IMR-90 (cell line): Measurements from ENCODE around the gene PRKD3. TPM values are rescaled to one million over a fixed set of nuclear protein-coding genes. Genes with fewer than 3 reads are reported as not detected.

Experiments used
- ATAC-seq: fragments of 200-7000 bp; cut with Tn5 transposase; 2 replicates; pipeline ENCODE4 v1.9.1; 2020; ENCODE audit warnings: low read depth, mild to moderate bottlenecking, moderate library complexity
- BruUV-seq: library from RNA; stranded (reverse); fragments of 400-500 nt; replicated peaks from 2 replicates; lab custom pipeline; 2021; lab: Mats Ljungman, UMichigan
- CTCF ChIA-PET: fragments of 300-600 bp; formaldehyde crosslinking; extraction: SDS; loops from one replicate; lab custom pipeline; 2021; ENCODE audit warnings: antibody characterized with exemption; lab: Yijun Ruan, JAX
- POLR2A ChIA-PET: fragments of 300-600 bp; sonication (Branson Sonifier 250); formaldehyde crosslinking; loops from one replicate; lab custom pipeline; 2022; ENCODE audit warnings: antibody characterized with exemption; ENCODE audit not compliant: unreplicated experiment; lab: Charles Lee
- DNase-seq: peaks from one replicate; pipeline ENCODE4 v3.0.0; 2013
- H2AFZ ChIP-seq: replicated peaks from 2 replicates; pipeline ENCODE3; 2013; ENCODE audit warnings: low read length, mild to moderate bottlenecking; ENCODE audit not compliant: poor library complexity
- H2AK5ac ChIP-seq: 2 replicates; pipeline ENCODE4 v1.6.1; 2013; ENCODE audit warnings: low read depth, low read length, inconsistent platforms
- H2AK9ac ChIP-seq: replicated peaks from 2 replicates; pipeline ENCODE3; 2013; ENCODE audit warnings: mild to moderate bottlenecking, low read depth, low read length, moderate library complexity; ENCODE audit not compliant: poor library complexity
- H2BK120ac ChIP-seq: 2 replicates; pipeline ENCODE4 v1.6.1; 2013; ENCODE audit warnings: low read depth, low read length, inconsistent platforms
- H2BK15ac ChIP-seq: 3 replicates; pipeline ENCODE4 v1.6.1; 2013; ENCODE audit warnings: low read depth, low read length, inconsistent platforms
- H2BK20ac ChIP-seq: 2 replicates; pipeline ENCODE4 v1.6.1; 2013; ENCODE audit warnings: low read depth, mild to moderate bottlenecking, inconsistent platforms, low read length, moderate library complexity
- H2BK5ac ChIP-seq: 2 replicates; pipeline ENCODE4 v1.6.1; 2013; ENCODE audit warnings: mild to moderate bottlenecking, low read depth, low read length, inconsistent platforms; ENCODE audit not compliant: poor library complexity, severe bottlenecking
- H3K14ac ChIP-seq: replicated peaks from 2 replicates; pipeline ENCODE4 v1.6.1; 2013; ENCODE audit warnings: low read depth, low read length, inconsistent platforms
- H3K18ac ChIP-seq: 2 replicates; pipeline ENCODE4 v1.6.1; 2013; ENCODE audit warnings: low read depth, low read length, control low read depth
- H3K23ac ChIP-seq: 2 replicates; pipeline ENCODE4 v1.6.1; 2013; ENCODE audit warnings: low read depth, low read length, inconsistent platforms
- H3K27ac ChIP-seq: 2 replicates; pipeline ENCODE4 v1.5.1; 2013; ENCODE audit warnings: mild to moderate bottlenecking, control low read depth, low read length; ENCODE audit not compliant: insufficient read depth
- H3K27me3 ChIP-seq: 2 replicates; pipeline ENCODE4 v1.6.1; 2013; ENCODE audit warnings: low read length; ENCODE audit not compliant: control insufficient read depth, insufficient read depth
- H3K36me3 ChIP-seq: 2 replicates; pipeline ENCODE4 v1.6.1; 2013; ENCODE audit warnings: low read length, mixed read lengths; ENCODE audit not compliant: control insufficient read depth, insufficient read depth
- H3K4ac ChIP-seq: 2 replicates; pipeline ENCODE4 v1.6.1; 2013; ENCODE audit warnings: low read depth, low read length, inconsistent platforms
- H3K4me1 ChIP-seq: 2 replicates; pipeline ENCODE4 v1.6.1; 2013; ENCODE audit warnings: low read length, mixed read lengths; ENCODE audit not compliant: control insufficient read depth, insufficient read depth
- H3K4me2 ChIP-seq: 2 replicates; pipeline ENCODE4 v1.6.1; 2013; ENCODE audit warnings: low read depth, mild to moderate bottlenecking, control low read depth, low read length, moderate library complexity
- H3K4me3 ChIP-seq: 2 replicates; pipeline ENCODE4 v1.5.1; 2013; ENCODE audit warnings: low read depth, mild to moderate bottlenecking, control low read depth, low read length, moderate library complexity; ENCODE audit not compliant: insufficient read depth
- H3K56ac ChIP-seq: 2 replicates; pipeline ENCODE4 v1.6.1; 2013; ENCODE audit warnings: low read length, inconsistent platforms; ENCODE audit not compliant: insufficient read depth; ENCODE audit errors: extremely low read depth
- H3K79me1 ChIP-seq, 2 experiments: 2 replicates each; pipeline ENCODE4 v1.6.1; 2013; ENCODE audit warnings: low read length in 2 of 2, inconsistent platforms in 1 of 2, low read depth in 1 of 2
- H3K9ac ChIP-seq: 2 replicates; pipeline ENCODE4 v1.6.1; 2013; ENCODE audit warnings: low read depth, low read length, control low read depth
- H3K9me1 ChIP-seq: 2 replicates; pipeline ENCODE4 v1.6.1; 2013; ENCODE audit warnings: low read length, inconsistent platforms; ENCODE audit not compliant: insufficient read depth
- H3K9me3 ChIP-seq: 2 replicates; pipeline ENCODE4 v1.6.1; 2013; ENCODE audit warnings: low read length; ENCODE audit not compliant: control insufficient read depth, insufficient read depth
- H4K20me1 ChIP-seq: 2 replicates; pipeline ENCODE4 v1.6.1; 2013; ENCODE audit warnings: low read length, inconsistent platforms; ENCODE audit not compliant: insufficient read depth
- H4K5ac ChIP-seq: 2 replicates; pipeline ENCODE4 v1.6.1; 2013; ENCODE audit warnings: mild to moderate bottlenecking, low read depth, low read length, control low read depth
- H4K8ac ChIP-seq, 2 experiments: 2 replicates each; pipeline ENCODE4 v1.6.1; 2013; ENCODE audit warnings: low read depth in 2 of 2, low read length in 2 of 2, control low read depth in 1 of 2, inconsistent platforms in 1 of 2
- H4K91ac ChIP-seq: 2 replicates; pipeline ENCODE4 v1.6.1; 2013; ENCODE audit warnings: low read depth, low read length, inconsistent platforms; ENCODE audit not compliant: insufficient read depth
- CEBPB ChIP-seq: IDR thresholded peaks from 2 replicates; pipeline ENCODE4 v1.6.1; 2012; ENCODE audit warnings: low read depth, low read length, improper control_type of control experiment
- POLR2A ChIP-seq: IDR thresholded peaks from 2 replicates; pipeline ENCODE4 v1.6.1; 2012; ENCODE audit warnings: mild to moderate bottlenecking, low read depth, low read length
- WGBS, 2 experiments: methylation state at CpG; one replicate each; pipeline versions ENCODE4 v1.1.5 to v1.1.7; 2013; ENCODE audit warnings: missing lambda C conversion rate in 2 of 2; ENCODE audit not compliant: insufficient read length in 1 of 2; ENCODE audit errors: extremely low coverage in 2 of 2; 5-methylcytosine and 5-hydroxymethylcytosine counted together
- dilution Hi-C: fragments of 300-500 bp; cut with HindIII; formaldehyde crosslinking; loops from one replicate; pipeline ENCODE4 v1.14.3; 2018; ENCODE audit warnings: low sequenced_read_pairs; ENCODE audit not compliant: unreplicated experiment
- in situ Hi-C: fragments of 300-500 bp; cut with MboI; formaldehyde crosslinking; loops from 3 replicates; pipeline ENCODE4 v1.14.3; 2019; ENCODE audit warnings: low sequenced_read_pairs, inconsistent platforms, mixed read lengths
- intact Hi-C: fragments of 100-400 bp; cut with micrococcal nuclease; formaldehyde crosslinking; loops from 2 replicates; pipeline ENCODE4 v1.10.0; 2022
- polyA plus RNA-seq, 3 experiments: library from polyadenylated mRNA; depleted of rRNA; stranded (reverse); fragments of >200 nt; gene quantifications; 2 replicates each; pipeline ENCODE4 v1.2.3, GENCODE V29; 2012; ENCODE audit warnings: low replicate concordance in 1 of 3
- total RNA-seq: library from RNA; depleted of rRNA; stranded (reverse); fragments of >200 nt; gene quantifications from 2 replicates; pipeline ENCODE4 v1.2.3, GENCODE V29; 2012

Gene PRKD3
- total and polyA plus RNA-seq, 2 of the 4 experiments (the other 2 are of a cell fraction) = 15.8 to 46.4 TPM

- CTCF ChIA-PET = no interaction called here
- Histone ChIP-seq H2AK9ac (peak overlapping the region; percentile 92), H4K91ac (no peak overlapping the region), H3K9me3 (no peaks in the 10 kb centered on the region), H3K79me1 (peaks cover 17 to 46% of the 10 kb centered on the region in 2 experiments), H3K4me1 (peaks cover 4% of the 10 kb centered on the region), H3K36me3 (no peaks in the 10 kb centered on the region), H3K23ac (no peak overlapping the region), H2AK5ac (no peak overlapping the region), H2BK15ac (no peak overlapping the region), H2AFZ (peak overlapping the region; percentile 86), H3K27ac (peak overlapping the region; percentile 71), H4K8ac (peak overlapping the region in 1 of 2 experiments; percentile 45; a peak in 2 of 4 replicates), H3K4me2 (no peak overlapping the region), H3K56ac (no peak overlapping the region), H3K9me1 (no peaks in the 10 kb centered on the region), H3K4ac (peak overlapping the region; percentile 43; the same call in 1 of the 2 replicates), H3K27me3 (no peaks in the 10 kb centered on the region), H2BK5ac (peak overlapping the region; percentile 53), H3K18ac (no peak overlapping the region), H2BK20ac (no peak overlapping the region), H4K5ac (no peak overlapping the region), H3K9ac (peak overlapping the region; percentile 66), H3K4me3 (peak overlapping the region; percentile 75), H2BK120ac (no peak overlapping the region), H3K14ac (no peak overlapping the region; the same call in 1 of the 2 replicates), H4K20me1 (peaks cover 13% of the 10 kb centered on the region; the same call in 1 of the 2 replicates)
- TF ChIP-seq CEBPB (no peak), POLR2A (peak; percentile 64; the same call in 1 of the 2 replicates)
- BruUV-seq = no TSS peak
- dilution Hi-C loops = no loop called here
- POLR2A ChIA-PET = no interaction called here
- in situ Hi-C loops = no loop called here
- intact Hi-C loops = loop anchor here (5.0 to 10.0 kb wide), 2 partner anchors 37 to 160 kb away; no protein-coding TSS in a partner anchor
- no peak for ATAC-seq
- no CpG with 5 or more reads among the region's 33 CpGs for WGBS, 2 experiments
- DNase-seq = peak; percentile 74
These were observed 172 bp downstream of the PRKD3 start for GRCh38 chr2:37324536-37324785.
